MM.1S (cell line): ENCODE results near the gene PTPRN2.

Experiments
- DNase-seq: peaks from one replicate; pipeline ENCODE4 v3.0.0-alpha.2; 2015
- H2AFZ ChIP-seq: fragments of 300-600 bp; sonication (generic); 2 replicates; pipeline ENCODE4 v1.6.0; 2016; ENCODE audit warnings: antibody characterized with exemption, low read length
- H3F3A ChIP-seq: fragments of 300-600 bp; sonication (generic); 2 replicates; pipeline ENCODE4 v1.6.1; 2016; ENCODE audit warnings: mild to moderate bottlenecking, antibody characterized with exemption, low read length, moderate library complexity, mixed read lengths; ENCODE audit not compliant: insufficient read depth
- H3K27ac ChIP-seq: fragments of 300-600 bp; sonication (generic); 2 replicates; pipeline ENCODE4 v1.5.1; 2016; ENCODE audit warnings: mild to moderate bottlenecking, low read length
- H3K27me3 ChIP-seq: fragments of 300-600 bp; sonication (generic); replicated peaks from 2 replicates; pipeline ENCODE4 v1.6.0; 2016; ENCODE audit warnings: low read length; ENCODE audit not compliant: insufficient read depth
- H3K36me3 ChIP-seq: fragments of 300-600 bp; sonication (generic); replicated peaks from 2 replicates; pipeline ENCODE4 v1.6.1; 2016; ENCODE audit warnings: mild to moderate bottlenecking, low read length, mixed read lengths; ENCODE audit not compliant: insufficient read depth
- H3K4me1 ChIP-seq: fragments of 300-600 bp; sonication (generic); 2 replicates; pipeline ENCODE4 v1.6.1; 2016; ENCODE audit warnings: low read length, mixed read lengths
- H3K4me2 ChIP-seq: fragments of 300-600 bp; sonication (generic); 2 replicates; pipeline ENCODE4 v1.6.0; 2016; ENCODE audit warnings: low read depth, low read length
- H3K4me3 ChIP-seq: fragments of 300-600 bp; sonication (generic); 2 replicates; pipeline ENCODE4 v1.5.1; 2016; ENCODE audit warnings: low read length, mixed read lengths
- H3K79me2 ChIP-seq: fragments of 300-600 bp; sonication (generic); 2 replicates; pipeline ENCODE4 v1.6.1; 2016; ENCODE audit warnings: mixed run types, low read length, mixed read lengths
- H3K9ac ChIP-seq: fragments of 300-600 bp; sonication (generic); 2 replicates; pipeline ENCODE4 v1.6.1; 2016; ENCODE audit warnings: low read length, mixed read lengths
- H3K9me2 ChIP-seq: fragments of 300-600 bp; sonication (generic); replicated peaks from 2 replicates; pipeline ENCODE4 v1.6.1; 2016; ENCODE audit warnings: mild to moderate bottlenecking, low read length, mixed read lengths; ENCODE audit not compliant: insufficient read depth
- H3K9me3 ChIP-seq: fragments of 300-600 bp; sonication (generic); replicated peaks from 2 replicates; pipeline ENCODE4 v1.6.1; 2016; ENCODE audit warnings: mild to moderate bottlenecking, low read length, mixed read lengths; ENCODE audit not compliant: insufficient read depth
- H4K20me1 ChIP-seq: fragments of 300-600 bp; sonication (generic); 2 replicates; pipeline ENCODE4 v1.6.1; 2016; ENCODE audit warnings: mild to moderate bottlenecking, low read length, moderate library complexity, mixed read lengths; ENCODE audit not compliant: insufficient read depth
- EZH2 ChIP-seq: fragments of 300-600 bp; sonication (generic); optimal IDR thresholded peaks from 2 replicates; pipeline ENCODE3; 2017; ENCODE audit warnings: low read depth, mild to moderate bottlenecking, antibody characterized with exemption, low read length, mixed read lengths
- EZH2phosphoT487 ChIP-seq: fragments of 300-600 bp; sonication (generic); IDR thresholded peaks from 2 replicates; pipeline ENCODE4 v1.6.1; 2018; ENCODE audit warnings: antibody characterized with exemption, low read length
- TF ChIP-seq, protein P1 (sequence below): fragments of 300-600 bp; sonication (generic); IDR thresholded peaks from 2 replicates; pipeline ENCODE4 v1.5.1; 2016; ENCODE audit warnings: antibody characterized with exemption, low read length, mixed read lengths

PTPRN2 gene

GRCh38 chr7:157673573-157673972 lies 914.0 kb downstream of the PTPRN2 start:
- H2AFZ ChIP-seq, result no peak overlapping the region
- H4K20me1 ChIP-seq, result no peaks in the 10 kb centered on the region
- H3K4me2 ChIP-seq, result no peak overlapping the region
- no peak overlapping the region for H3K9ac ChIP-seq
- TF ChIP-seq, protein P1, sequence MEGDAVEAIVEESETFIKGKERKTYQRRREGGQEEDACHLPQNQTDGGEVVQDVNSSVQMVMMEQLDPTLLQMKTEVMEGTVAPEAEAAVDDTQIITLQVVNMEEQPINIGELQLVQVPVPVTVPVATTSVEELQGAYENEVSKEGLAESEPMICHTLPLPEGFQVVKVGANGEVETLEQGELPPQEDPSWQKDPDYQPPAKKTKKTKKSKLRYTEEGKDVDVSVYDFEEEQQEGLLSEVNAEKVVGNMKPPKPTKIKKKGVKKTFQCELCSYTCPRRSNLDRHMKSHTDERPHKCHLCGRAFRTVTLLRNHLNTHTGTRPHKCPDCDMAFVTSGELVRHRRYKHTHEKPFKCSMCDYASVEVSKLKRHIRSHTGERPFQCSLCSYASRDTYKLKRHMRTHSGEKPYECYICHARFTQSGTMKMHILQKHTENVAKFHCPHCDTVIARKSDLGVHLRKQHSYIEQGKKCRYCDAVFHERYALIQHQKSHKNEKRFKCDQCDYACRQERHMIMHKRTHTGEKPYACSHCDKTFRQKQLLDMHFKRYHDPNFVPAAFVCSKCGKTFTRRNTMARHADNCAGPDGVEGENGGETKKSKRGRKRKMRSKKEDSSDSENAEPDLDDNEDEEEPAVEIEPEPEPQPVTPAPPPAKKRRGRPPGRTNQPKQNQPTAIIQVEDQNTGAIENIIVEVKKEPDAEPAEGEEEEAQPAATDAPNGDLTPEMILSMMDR, result no peak
- TF ChIP-seq EZH2phosphoT487 (no peak), EZH2 (no peak)
- DNase-seq, result no peak
- no peaks in the 10 kb centered on the region for H3K9me3 ChIP-seq
- H3K9me2 ChIP-seq, result no peaks in the 10 kb centered on the region
- H3K27me3 ChIP-seq, result peaks cover 100% of the 10 kb centered on the region
- H3F3A ChIP-seq, result no peaks in the 10 kb centered on the region
- H3K4me1 ChIP-seq, result no peaks in the 10 kb centered on the region
- H3K4me3 ChIP-seq, result no peak overlapping the region
- H3K36me3 ChIP-seq, result no peaks in the 10 kb centered on the region
- no peaks in the 10 kb centered on the region for H3K79me2 ChIP-seq
- H3K27ac ChIP-seq, result no peak overlapping the region

- Histone ChIP-seq H3K36me3 (no peaks in the 10 kb centered on the region), H3K79me2 (no peaks in the 10 kb centered on the region), H3K9me3 (no peaks in the 10 kb centered on the region), H3K4me1 (no peaks in the 10 kb centered on the region), H3K4me2 (no peak overlapping the region), H3K27ac (no peak overlapping the region), H4K20me1 (no peaks in the 10 kb centered on the region), H3K9me2 (no peaks in the 10 kb centered on the region), H3K9ac (no peak overlapping the region), H3K4me3 (no peak overlapping the region), H3K27me3 (peaks cover 96% of the 10 kb centered on the region), H2AFZ (no peak overlapping the region), H3F3A (no peaks in the 10 kb centered on the region)
- TF ChIP-seq EZH2phosphoT487 (no peak), EZH2 (no peak)
- TF ChIP-seq, protein P1, result no peak
- no peak for DNase-seq
These were observed 916.0 kb downstream of the PTPRN2 start for GRCh38 chr7:157671358-157672255.

GRCh38 chr7:157670490-157671357 lies 916.9 kb downstream of the PTPRN2 start:
- Histone ChIP-seq H3K4me3 (no peak overlapping the region), H3K27me3 (peaks cover 96% of the 10 kb centered on the region), H3K79me2 (no peaks in the 10 kb centered on the region), H3K27ac (no peak overlapping the region), H3K4me1 (no peaks in the 10 kb centered on the region), H3K36me3 (no peaks in the 10 kb centered on the region), H3K9ac (no peak overlapping the region), H4K20me1 (no peaks in the 10 kb centered on the region), H3F3A (no peaks in the 10 kb centered on the region), H3K9me2 (no peaks in the 10 kb centered on the region), H2AFZ (no peak overlapping the region), H3K4me2 (no peak overlapping the region), H3K9me3 (no peaks in the 10 kb centered on the region)
- DNase-seq, result no peak
- TF ChIP-seq EZH2phosphoT487 (no peak), EZH2 (no peak)
- TF ChIP-seq, protein P1, result no peak
